ENCODE measurements around the gene RPL31. TPM values are rescaled to one million over a fixed set of nuclear protein-coding genes. Genes with fewer than 3 reads are reported as not detected.

RPL31 gene
- total RNA-seq, 1 experiment from 2014 or later, result 1,893 TPM

DNA sequence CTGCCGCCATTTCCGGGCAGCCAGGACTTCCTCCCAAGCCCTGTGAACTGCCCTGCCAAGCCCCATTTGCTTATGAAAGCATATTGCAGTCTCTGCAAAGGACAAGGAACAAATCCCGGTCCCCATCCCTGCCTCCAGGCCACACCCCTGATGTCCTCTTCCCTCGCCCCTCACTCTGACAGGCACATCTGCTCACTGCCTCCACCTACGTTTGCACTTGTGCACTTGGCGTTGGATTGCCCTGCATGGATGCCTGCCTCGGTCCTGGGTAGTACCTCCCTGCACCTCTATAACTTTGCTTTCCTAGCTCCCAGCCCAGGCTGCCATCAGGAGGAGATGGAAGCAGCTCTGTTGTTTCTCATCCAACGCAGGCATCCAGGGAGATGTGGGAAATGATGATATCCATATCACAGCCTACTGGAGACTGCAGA lies 19.6 kb upstream of the RPL31 start:
- no peak overlapping the region for H3K4me3 Mint-ChIP-seq
- H4K8ac ChIP-seq (replicated peaks; ENCODE audit: insufficient read length, low read depth, low read length), result no peak overlapping the region
- H3K23me2 ChIP-seq (ENCODE audit: insufficient read length, low read depth, low read length, poor library complexity, severe bottlenecking), result no peaks in the 10 kb centered on the region
- no peak overlapping the region for H3K27ac ChIP-seq (ENCODE audit: insufficient read length, low read depth, low read length)
- H3K4me2 ChIP-seq (ENCODE audit: insufficient read depth, insufficient read length, low read length), result no peak overlapping the region
- no peak overlapping the region for H2BK5ac ChIP-seq (ENCODE audit: insufficient read length, low read length)
- H3K18ac ChIP-seq (ENCODE audit: insufficient read length, low read depth, low read length), result no peak overlapping the region
- no peak overlapping the region for H3K23ac ChIP-seq (ENCODE audit: insufficient read length, low read depth, low read length)
- H2AK5ac ChIP-seq (ENCODE audit: insufficient read length, low read length), result no peak overlapping the region
- H3K56ac ChIP-seq (ENCODE audit: insufficient read length, low read depth, low read length), result no peak overlapping the region
- DNase-seq, result peak; percentile 54
- no peak overlapping the region for H2BK120ac ChIP-seq (ENCODE audit: low read depth, low read length, poor library complexity, severe bottlenecking)
- H2BK15ac ChIP-seq (ENCODE audit: low read depth, low read length), result no peak overlapping the region
- no peaks in the 10 kb centered on the region for H3K36me3 Mint-ChIP-seq (ENCODE audit: insufficient read depth in 1 of 3, low read depth in 3 of 3)
- no peaks in the 10 kb centered on the region for H3K79me2 ChIP-seq (ENCODE audit: insufficient read depth, low read length)
- peak; percentile 24; the same call in 2 of the 3 replicates for TF ChIP-seq CTCF (conservative IDR thresholded peaks at IDR 0.05)
- H2BK12ac ChIP-seq (ENCODE audit: insufficient read length, low read depth, low read length), result no peak overlapping the region
- H4K91ac ChIP-seq (ENCODE audit: insufficient read length, low read depth, low read length), result no peak overlapping the region
- peaks cover 5% of the 10 kb centered on the region for H4K20me1 ChIP-seq (ENCODE audit: control insufficient read depth, insufficient read depth, insufficient read length)
- no peak overlapping the region for H3K4ac ChIP-seq (ENCODE audit: low read depth, low read length)
- H2AFZ ChIP-seq (ENCODE audit: low read length), result no peak overlapping the region
- no peaks in the 10 kb centered on the region for H3K9me3 ChIP-seq (ENCODE audit: control insufficient read depth, low read depth, low read length)
- H3K27me3 ChIP-seq (ENCODE audit: insufficient read depth, low read length), result no peaks in the 10 kb centered on the region
- WGBS (ENCODE audit: extremely low coverage, insufficient read length, low lambda C conversion rate), result no CpG with 5 or more reads among the region's 8 CpGs
- no peak overlapping the region for H2BK20ac ChIP-seq (ENCODE audit: low read depth, low read length, poor library complexity, severe bottlenecking)
- H3K79me1 ChIP-seq (ENCODE audit: insufficient read depth, low read depth, low read length, poor library complexity, severe bottlenecking), result no peaks in the 10 kb centered on the region
- H3K4me1 Mint-ChIP-seq, result peaks cover 16% of the 10 kb centered on the region in 2 experiments
- H3K9ac ChIP-seq (ENCODE audit: extremely low read depth, insufficient read length, low read length), result no peak overlapping the region
- peaks cover 2% of the 10 kb centered on the region; the same call in 1 of the 2 replicates for H3K27me3 Mint-ChIP-seq (ENCODE audit: low read depth)
- H3K14ac ChIP-seq (ENCODE audit: insufficient read depth, low read length), result no peak overlapping the region
- H3K4me1 ChIP-seq (ENCODE audit: insufficient read depth, low read length), result no peaks in the 10 kb centered on the region
- no peak overlapping the region for H4K5ac ChIP-seq (ENCODE audit: insufficient read length, low read depth, low read length)
- no peak overlapping the region for H3T11ph ChIP-seq (ENCODE audit: low read length)
- no peaks in the 10 kb centered on the region; a peak in 1 of 5 replicates for H3K9me3 Mint-ChIP-seq
- no peak overlapping the region; a peak in 1 of 7 replicates for H3K27ac Mint-ChIP-seq
